Measurements from ENCODE around the gene ACADVL. TPM values are rescaled to one million over a fixed set of nuclear protein-coding genes. Genes with fewer than 3 reads are reported as not detected.
A peak's percentile ranks its signal among the peaks of the same experiment; 100 is the strongest.

The ACADVL gene
- total RNA-seq, 1 experiment from 2014 or later: 469 TPM

- no peak for DNase-seq (ENCODE audit: low spot score)
Observed at GRCh38 chr17:7191069-7191468, 28.7 kb upstream of the ACADVL start.

GRCh38 chr17:7191571-7192270, 28.0 kb upstream of the ACADVL start:
- DNase-seq (ENCODE audit: low spot score): no peak

GRCh38 chr17:7192271-7192937, 27.3 kb upstream of the ACADVL start:
- no peak for DNase-seq (ENCODE audit: low spot score)

GRCh38 chr17:7195971-7196370, 23.8 kb upstream of the ACADVL start:
- DNase-seq (ENCODE audit: low spot score): no peak

GRCh38 chr17:7196651-7197401, 22.9 kb upstream of the ACADVL start:
- no peak for DNase-seq (ENCODE audit: low spot score)

- no peak for DNase-seq (ENCODE audit: low spot score)
Observed at GRCh38 chr17:7203391-7203790, 16.3 kb upstream of the ACADVL start.

- DNase-seq (ENCODE audit: low spot score): no peak
Observed at GRCh38 chr17:7204336-7204735, 15.4 kb upstream of the ACADVL start.

- peak; percentile 25 for DNase-seq (ENCODE audit: low spot score)
Observed at GRCh38 chr17:7204828-7205461, 14.8 kb upstream of the ACADVL start.

GRCh38 chr17:7205561-7205960, 14.2 kb upstream of the ACADVL start:
- DNase-seq (ENCODE audit: low spot score): no peak

- no peak for DNase-seq (ENCODE audit: low spot score)
Observed at GRCh38 chr17:7207120-7208001, 12.4 kb upstream of the ACADVL start.

- no peak for DNase-seq (ENCODE audit: low spot score)
Observed at GRCh38 chr17:7208027-7208571, 11.6 kb upstream of the ACADVL start.

- no peak for DNase-seq (ENCODE audit: low spot score)
Observed at GRCh38 chr17:7208754-7209460, 10.8 kb upstream of the ACADVL start.

- no peak for DNase-seq (ENCODE audit: low spot score)
Observed at GRCh38 chr17:7211491-7212273, 8.1 kb upstream of the ACADVL start.

- DNase-seq (ENCODE audit: low spot score): peak; percentile 67
Observed at GRCh38 chr17:7213895-7214299, 5.8 kb upstream of the ACADVL start.

GRCh38 chr17:7214300-7215135, 5.2 kb upstream of the ACADVL start:
- DNase-seq (ENCODE audit: low spot score): peak; percentile 89

GRCh38 chr17:7215136-7215638, 4.6 kb upstream of the ACADVL start:
- DNase-seq (ENCODE audit: low spot score): no peak

GRCh38 chr17:7215652-7216180, 4.0 kb upstream of the ACADVL start:
- DNase-seq (ENCODE audit: low spot score): no peak

Measured in HT-29 (cell line).